ENCODE results near the gene DPAGT1.
A peak's percentile ranks its signal among the peaks of the same experiment; 100 is the strongest.

The DPAGT1 gene

DNA sequence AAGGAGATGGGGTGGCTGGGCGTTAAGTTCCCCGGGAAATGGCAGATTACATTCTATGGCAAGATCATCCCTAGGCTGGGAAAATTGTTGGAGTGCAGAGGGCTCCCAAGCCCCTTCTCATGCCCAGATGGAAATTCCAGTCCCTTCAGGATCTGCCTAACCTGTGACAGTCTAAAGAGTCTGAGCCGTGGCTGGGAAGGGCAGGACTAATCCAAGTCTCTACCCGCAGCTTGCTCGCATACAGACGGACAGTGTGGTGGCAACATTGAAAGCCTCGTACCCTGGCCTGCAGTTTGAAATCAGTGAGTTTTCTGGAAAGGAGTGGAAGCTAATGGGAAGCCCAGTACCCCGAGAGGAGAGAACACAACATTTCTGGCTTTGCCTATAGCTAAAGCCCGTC is 13.2 kb downstream of the DPAGT1 start:
- Histone ChIP-seq H3K36me3 (ENCODE audit: control insufficient read depth in 1 of 2, insufficient read depth in 2 of 2, low read length in 2 of 2) (peaks cover 21 to 24% of the 10 kb centered on the region in 2 experiments), H2AK5ac (ENCODE audit: low read length) (no peak overlapping the region)
- WGBS (ENCODE audit: extremely low coverage, insufficient coverage, insufficient read length): no CpG with 5 or more reads among the region's 9 CpGs

DNA sequence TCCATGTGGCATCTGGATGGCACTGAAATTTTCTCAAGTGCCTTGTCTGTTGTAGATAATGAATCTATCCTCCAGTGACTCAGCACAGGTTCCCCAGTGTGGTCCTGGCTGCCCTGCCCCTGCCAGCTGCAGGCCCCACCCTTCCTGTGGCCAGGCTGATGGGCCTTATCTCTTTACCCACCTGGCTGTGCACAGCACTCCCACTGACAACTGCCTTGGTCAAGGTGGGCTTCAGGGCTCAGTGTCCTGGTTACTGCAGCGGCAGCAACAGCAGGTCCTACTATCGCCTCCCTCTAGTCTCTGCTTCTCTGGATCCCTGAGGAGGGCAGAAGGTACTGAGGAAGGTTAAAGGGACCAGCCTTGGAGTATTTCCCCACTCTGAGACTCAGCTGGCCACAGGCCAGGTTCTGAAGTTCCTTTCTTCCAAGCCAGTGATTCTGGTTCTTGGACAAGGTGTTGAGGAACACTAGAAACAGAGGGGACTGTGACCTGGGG is 13.9 kb downstream of the DPAGT1 start:
- DNase-seq: no peak
- H3K14ac ChIP-seq (ENCODE audit: low read length): no peak overlapping the region
- H4K91ac ChIP-seq (ENCODE audit: low read depth, low read length): no peak overlapping the region
- H3K4me2 ChIP-seq (ENCODE audit: low read length): no peak overlapping the region
- no peak overlapping the region for H4K8ac ChIP-seq (ENCODE audit: low read depth, low read length)
- no peak overlapping the region for H3K9ac ChIP-seq (ENCODE audit: low read length)
- no peak overlapping the region for H2AFZ ChIP-seq (ENCODE audit: insufficient read depth, low read length, poor library complexity)
- no peak overlapping the region for H4K12ac ChIP-seq (ENCODE audit: low read depth, low read length)
- H3K36me3 ChIP-seq (ENCODE audit: control insufficient read depth in 1 of 2, insufficient read depth in 2 of 2, low read length in 2 of 2): peaks cover 15 to 18% of the 10 kb centered on the region in 2 experiments
- no peaks in the 10 kb centered on the region for H3K27me3 ChIP-seq (ENCODE audit: insufficient read depth, low read length)
- H2BK120ac ChIP-seq (ENCODE audit: insufficient read depth, low read length, poor library complexity): no peak overlapping the region
- no peak overlapping the region for H2AK5ac ChIP-seq (ENCODE audit: low read length)
- H3K4me3 ChIP-seq (ENCODE audit: low read depth, low read length): no peak overlapping the region
- H3K9me3 ChIP-seq (ENCODE audit: insufficient read depth, low read depth, low read length): no peaks in the 10 kb centered on the region
- peaks cover 9 to 16% of the 10 kb centered on the region in 2 experiments for H3K4me1 ChIP-seq (ENCODE audit: control insufficient read depth in 1 of 2, insufficient read depth in 2 of 2, low read length in 2 of 2)
- no peak overlapping the region for H3K27ac ChIP-seq (ENCODE audit: low read depth, low read length)
- peaks cover 7% of the 10 kb centered on the region for H3K79me2 ChIP-seq (ENCODE audit: control insufficient read depth, insufficient read depth, low read length, poor library complexity)
- no peak overlapping the region for H3K18ac ChIP-seq (ENCODE audit: low read length)
- no peak overlapping the region for H3K23ac ChIP-seq (ENCODE audit: low read length)
- no peak overlapping the region for H2BK5ac ChIP-seq (ENCODE audit: low read depth, low read length, poor library complexity)
- WGBS (ENCODE audit: extremely low coverage, insufficient coverage, insufficient read length): no CpG with 5 or more reads among the region's 2 CpGs
- H3K79me1 ChIP-seq (ENCODE audit: low read length): peaks cover 10% of the 10 kb centered on the region
- H3K4ac ChIP-seq (ENCODE audit: low read depth, low read length): no peak overlapping the region
- no peak overlapping the region for H2BK12ac ChIP-seq (ENCODE audit: low read length)

More for the DNA sequence above, 13.2 kb downstream of the DPAGT1 start:
- Histone ChIP-seq H3K27ac (ENCODE audit: low read depth, low read length) (no peak overlapping the region), H4K12ac (ENCODE audit: low read depth, low read length) (no peak overlapping the region), H4K8ac (ENCODE audit: low read depth, low read length) (no peak overlapping the region), H3K9ac (ENCODE audit: low read length) (no peak overlapping the region), H4K91ac (ENCODE audit: low read depth, low read length) (no peak overlapping the region), H3K27me3 (ENCODE audit: insufficient read depth, low read length) (no peaks in the 10 kb centered on the region), H3K4me2 (ENCODE audit: low read length) (no peak overlapping the region), H3K23ac (ENCODE audit: low read length) (no peak overlapping the region), H3K79me1 (ENCODE audit: low read length) (peaks cover 10% of the 10 kb centered on the region), H3K14ac (ENCODE audit: low read length) (no peak overlapping the region), H3K18ac (ENCODE audit: low read length) (no peak overlapping the region), H3K4me3 (ENCODE audit: low read depth, low read length) (no peak overlapping the region), H2AFZ (ENCODE audit: insufficient read depth, low read length, poor library complexity) (no peak overlapping the region), H3K79me2 (ENCODE audit: control insufficient read depth, insufficient read depth, low read length, poor library complexity) (peaks cover 12% of the 10 kb centered on the region), H3K4ac (ENCODE audit: low read depth, low read length) (no peak overlapping the region), H3K9me3 (ENCODE audit: insufficient read depth, low read depth, low read length) (no peaks in the 10 kb centered on the region), H2BK120ac (ENCODE audit: insufficient read depth, low read length, poor library complexity) (no peak overlapping the region), H2BK12ac (ENCODE audit: low read length) (no peak overlapping the region), H3K4me1 (ENCODE audit: control insufficient read depth in 1 of 2, insufficient read depth in 2 of 2, low read length in 2 of 2) (peaks cover 15 to 20% of the 10 kb centered on the region in 2 experiments), H2BK5ac (ENCODE audit: low read depth, low read length, poor library complexity) (no peak overlapping the region)
- no peak for DNase-seq

GRCh38 chr11:119087123-119087522 is 14.5 kb downstream of the DPAGT1 start:
- no peak overlapping the region for H2AK5ac ChIP-seq (ENCODE audit: low read length)
- peaks cover 7% of the 10 kb centered on the region for H3K79me2 ChIP-seq (ENCODE audit: control insufficient read depth, insufficient read depth, low read length, poor library complexity)
- no peak overlapping the region for H3K23ac ChIP-seq (ENCODE audit: low read length)
- peaks cover 10% of the 10 kb centered on the region for H3K79me1 ChIP-seq (ENCODE audit: low read length)
- no peak overlapping the region for H3K4me3 ChIP-seq (ENCODE audit: low read depth, low read length)
- H2BK12ac ChIP-seq (ENCODE audit: low read length): no peak overlapping the region
- H3K4ac ChIP-seq (ENCODE audit: low read depth, low read length): no peak overlapping the region
- H3K9me3 ChIP-seq (ENCODE audit: insufficient read depth, low read depth, low read length): no peaks in the 10 kb centered on the region
- H4K8ac ChIP-seq (ENCODE audit: low read depth, low read length): no peak overlapping the region
- no peak overlapping the region for H3K14ac ChIP-seq (ENCODE audit: low read length)
- H3K18ac ChIP-seq (ENCODE audit: low read length): no peak overlapping the region
- no peak overlapping the region for H3K27ac ChIP-seq (ENCODE audit: low read depth, low read length)
- no CpG with 5 or more reads among the region's 6 CpGs for WGBS (ENCODE audit: extremely low coverage, insufficient coverage, insufficient read length)
- H2BK5ac ChIP-seq (ENCODE audit: low read depth, low read length, poor library complexity): no peak overlapping the region
- no peaks in the 10 kb centered on the region for H3K27me3 ChIP-seq (ENCODE audit: insufficient read depth, low read length)
- H4K91ac ChIP-seq (ENCODE audit: low read depth, low read length): no peak overlapping the region
- H3K36me3 ChIP-seq (ENCODE audit: control insufficient read depth in 1 of 2, insufficient read depth in 2 of 2, low read length in 2 of 2): peaks cover 11 to 16% of the 10 kb centered on the region in 2 experiments
- no peak for DNase-seq
- no peak overlapping the region for H4K12ac ChIP-seq (ENCODE audit: low read depth, low read length)
- no peak overlapping the region for H3K4me2 ChIP-seq (ENCODE audit: low read length)
- no peak overlapping the region for H2AFZ ChIP-seq (ENCODE audit: insufficient read depth, low read length, poor library complexity)
- H2BK120ac ChIP-seq (ENCODE audit: insufficient read depth, low read length, poor library complexity): no peak overlapping the region
- H3K4me1 ChIP-seq (ENCODE audit: control insufficient read depth in 1 of 2, insufficient read depth in 2 of 2, low read length in 2 of 2): peaks cover 7 to 10% of the 10 kb centered on the region in 2 experiments
- no peak overlapping the region for H3K9ac ChIP-seq (ENCODE audit: low read length)

DNA sequence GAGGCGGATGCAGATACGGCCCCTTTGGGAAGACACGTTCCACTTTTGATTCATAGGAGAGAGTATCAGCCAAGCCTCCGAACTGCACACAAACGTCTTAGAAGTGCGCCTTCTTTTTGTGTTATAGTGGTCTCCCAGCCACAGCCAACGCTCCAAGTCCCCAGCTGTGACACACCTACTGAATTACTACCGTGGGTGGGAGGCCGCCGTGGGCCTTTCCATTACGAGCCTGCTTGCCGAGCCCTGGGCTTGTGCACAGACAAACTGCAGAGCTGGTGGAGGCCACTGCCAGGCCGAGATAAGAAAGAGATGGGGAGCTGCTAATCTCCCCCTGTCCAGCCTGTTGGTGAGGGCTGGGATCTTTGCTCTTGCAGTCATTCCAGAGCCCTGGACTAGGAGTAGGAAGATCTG is 16.2 kb downstream of the DPAGT1 start:
- no peak overlapping the region for H3K23ac ChIP-seq (ENCODE audit: low read length)
- H3K79me1 ChIP-seq (ENCODE audit: low read length): peaks cover 10% of the 10 kb centered on the region
- DNase-seq: no peak
- peak overlapping the region; percentile 91 for H2AFZ ChIP-seq (ENCODE audit: insufficient read depth, low read length, poor library complexity)
- peaks cover 19 to 27% of the 10 kb centered on the region in 2 experiments for H3K36me3 ChIP-seq (ENCODE audit: control insufficient read depth in 1 of 2, insufficient read depth in 2 of 2, low read length in 2 of 2)
- peak overlapping the region; percentile 75 for H2AK5ac ChIP-seq (ENCODE audit: low read length)
- H3K27me3 ChIP-seq (ENCODE audit: insufficient read depth, low read length): no peaks in the 10 kb centered on the region
- H3K9ac ChIP-seq (ENCODE audit: low read length): peak overlapping the region; percentile 81
- H4K91ac ChIP-seq (ENCODE audit: low read depth, low read length): peak overlapping the region; percentile 63
- H3K4me3 ChIP-seq (ENCODE audit: low read depth, low read length): peak overlapping the region; percentile 80
- peak overlapping the region; percentile 93 for H4K8ac ChIP-seq (ENCODE audit: low read depth, low read length)
- peaks cover 7% of the 10 kb centered on the region for H3K79me2 ChIP-seq (ENCODE audit: control insufficient read depth, insufficient read depth, low read length, poor library complexity)
- H2BK5ac ChIP-seq (ENCODE audit: low read depth, low read length, poor library complexity): peak overlapping the region; percentile 68
- H3K4me1 ChIP-seq (ENCODE audit: control insufficient read depth in 1 of 2, insufficient read depth in 2 of 2, low read length in 2 of 2): peaks cover 7 to 8% of the 10 kb centered on the region in 2 experiments
- no peaks in the 10 kb centered on the region for H3K9me3 ChIP-seq (ENCODE audit: insufficient read depth, low read depth, low read length)
- H3K4ac ChIP-seq (ENCODE audit: low read depth, low read length): peak overlapping the region; percentile 77
- H3K18ac ChIP-seq (ENCODE audit: low read length): peak overlapping the region; percentile 80
- H4K12ac ChIP-seq (ENCODE audit: low read depth, low read length): peak overlapping the region; percentile 83
- no CpG with 5 or more reads among the region's 13 CpGs for WGBS (ENCODE audit: extremely low coverage, insufficient coverage, insufficient read length)
- peak overlapping the region; percentile 59 for H2BK120ac ChIP-seq (ENCODE audit: insufficient read depth, low read length, poor library complexity)
- H3K14ac ChIP-seq (ENCODE audit: low read length): peak overlapping the region; percentile 70
- peak overlapping the region; percentile 64 for H3K27ac ChIP-seq (ENCODE audit: low read depth, low read length)
- H2BK12ac ChIP-seq (ENCODE audit: low read length): peak overlapping the region; percentile 10
- peak overlapping the region; percentile 87 for H3K4me2 ChIP-seq (ENCODE audit: low read length)
